HG03097 (cell line): ENCODE data around the gene CCDC54.

Source experiments
- ATAC-seq: cut with Tn5 transposase; IDR thresholded peaks from one replicate; pipeline ENCODE4 v1.9.1; 2021; ENCODE audit not compliant: unreplicated experiment, low FRiP score

Gene CCDC54

DNA sequence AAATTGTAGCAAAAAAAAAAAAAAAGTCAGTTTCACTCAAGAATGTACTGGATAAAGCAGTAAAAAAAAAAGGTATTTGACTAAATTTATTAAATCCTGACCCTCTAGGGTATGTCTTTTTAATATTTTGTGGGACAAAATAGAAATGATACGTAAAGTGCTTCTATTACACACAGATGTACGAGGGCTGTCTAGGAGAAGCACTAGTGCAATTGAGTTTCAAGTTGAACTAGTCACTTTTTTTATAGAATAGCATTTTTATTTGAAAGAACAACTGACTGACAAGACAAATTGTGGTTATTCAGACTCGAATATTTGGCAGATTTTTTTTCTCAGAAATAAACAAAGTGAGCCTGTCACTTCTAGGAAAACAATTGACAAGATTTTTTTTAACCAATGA lies 49.0 kb downstream of the CCDC54 start:
- ATAC-seq, result no peak
